ENCODE data around the gene LLCFC1.

LLCFC1 gene

DNA sequence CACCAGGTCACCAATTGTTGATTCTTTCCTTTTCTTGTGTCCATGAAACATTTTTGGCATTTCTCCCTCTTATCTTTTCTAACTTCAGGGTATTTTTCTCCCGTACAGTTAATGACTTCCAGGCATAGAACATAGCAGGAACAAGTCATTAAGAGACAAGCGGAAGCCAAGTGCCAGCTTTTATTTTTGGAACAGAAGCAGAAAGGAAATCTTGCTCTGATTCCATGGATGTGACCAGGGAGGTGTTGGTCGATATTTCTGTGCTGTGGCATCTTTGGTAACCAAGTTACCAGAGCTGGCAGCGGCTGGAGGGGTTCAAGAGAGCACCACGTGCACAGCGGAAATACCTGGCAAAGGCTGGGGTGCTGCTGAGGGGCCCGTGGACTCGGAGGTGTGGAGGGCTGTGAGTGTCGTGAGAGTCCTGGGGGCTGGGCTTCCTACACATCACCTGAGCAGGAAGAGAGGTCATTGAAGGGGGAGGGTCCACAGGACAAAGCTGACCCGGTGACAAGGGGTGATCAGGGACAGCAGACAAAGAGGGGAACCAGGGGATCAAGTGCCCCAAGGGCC lies 1.8 kb downstream of the LLCFC1 start:
- H3K27ac ChIP-seq = no peak overlapping the region
- TF ChIP-seq ZFX (IDR thresholded peaks at IDR 0.05; ENCODE audit: borderline replicate concordance) = no peak
- TF ChIP-seq, protein P1, sequence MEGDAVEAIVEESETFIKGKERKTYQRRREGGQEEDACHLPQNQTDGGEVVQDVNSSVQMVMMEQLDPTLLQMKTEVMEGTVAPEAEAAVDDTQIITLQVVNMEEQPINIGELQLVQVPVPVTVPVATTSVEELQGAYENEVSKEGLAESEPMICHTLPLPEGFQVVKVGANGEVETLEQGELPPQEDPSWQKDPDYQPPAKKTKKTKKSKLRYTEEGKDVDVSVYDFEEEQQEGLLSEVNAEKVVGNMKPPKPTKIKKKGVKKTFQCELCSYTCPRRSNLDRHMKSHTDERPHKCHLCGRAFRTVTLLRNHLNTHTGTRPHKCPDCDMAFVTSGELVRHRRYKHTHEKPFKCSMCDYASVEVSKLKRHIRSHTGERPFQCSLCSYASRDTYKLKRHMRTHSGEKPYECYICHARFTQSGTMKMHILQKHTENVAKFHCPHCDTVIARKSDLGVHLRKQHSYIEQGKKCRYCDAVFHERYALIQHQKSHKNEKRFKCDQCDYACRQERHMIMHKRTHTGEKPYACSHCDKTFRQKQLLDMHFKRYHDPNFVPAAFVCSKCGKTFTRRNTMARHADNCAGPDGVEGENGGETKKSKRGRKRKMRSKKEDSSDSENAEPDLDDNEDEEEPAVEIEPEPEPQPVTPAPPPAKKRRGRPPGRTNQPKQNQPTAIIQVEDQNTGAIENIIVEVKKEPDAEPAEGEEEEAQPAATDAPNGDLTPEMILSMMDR (IDR thresholded peaks at IDR 0.05) = no peak

GRCh38 chr7:142941541-142941940 lies 2.3 kb downstream of the LLCFC1 start:
- TF ChIP-seq, protein P1 (IDR thresholded peaks at IDR 0.05) = no peak
- no peak for TF ChIP-seq ZFX (IDR thresholded peaks at IDR 0.05; ENCODE audit: borderline replicate concordance)
- H3K27ac ChIP-seq = no peak overlapping the region

DNA sequence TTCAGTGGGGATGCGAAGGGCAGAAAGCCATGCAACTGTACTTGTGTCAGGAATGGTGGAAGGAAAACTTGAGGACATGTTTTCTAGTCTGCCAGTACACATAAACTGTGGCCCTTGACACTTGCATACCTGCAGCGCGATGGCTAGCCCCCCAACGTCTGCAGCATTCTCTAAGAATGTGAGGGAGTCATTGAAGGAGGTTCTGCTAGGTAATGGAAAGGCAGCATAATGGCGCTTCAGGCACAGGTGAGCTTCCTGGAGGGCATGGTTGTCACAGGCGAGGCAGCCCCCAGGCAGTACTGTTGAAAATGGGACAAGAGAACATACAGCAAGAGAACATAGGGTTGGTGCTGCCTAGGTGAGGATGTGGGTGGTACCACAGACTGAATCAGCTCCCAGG lies 3.5 kb downstream of the LLCFC1 start:
- H3K27ac ChIP-seq = no peak overlapping the region
- TF ChIP-seq, protein P1 (IDR thresholded peaks at IDR 0.05) = no peak
- TF ChIP-seq ZFX (IDR thresholded peaks at IDR 0.05; ENCODE audit: borderline replicate concordance) = no peak

DNA sequence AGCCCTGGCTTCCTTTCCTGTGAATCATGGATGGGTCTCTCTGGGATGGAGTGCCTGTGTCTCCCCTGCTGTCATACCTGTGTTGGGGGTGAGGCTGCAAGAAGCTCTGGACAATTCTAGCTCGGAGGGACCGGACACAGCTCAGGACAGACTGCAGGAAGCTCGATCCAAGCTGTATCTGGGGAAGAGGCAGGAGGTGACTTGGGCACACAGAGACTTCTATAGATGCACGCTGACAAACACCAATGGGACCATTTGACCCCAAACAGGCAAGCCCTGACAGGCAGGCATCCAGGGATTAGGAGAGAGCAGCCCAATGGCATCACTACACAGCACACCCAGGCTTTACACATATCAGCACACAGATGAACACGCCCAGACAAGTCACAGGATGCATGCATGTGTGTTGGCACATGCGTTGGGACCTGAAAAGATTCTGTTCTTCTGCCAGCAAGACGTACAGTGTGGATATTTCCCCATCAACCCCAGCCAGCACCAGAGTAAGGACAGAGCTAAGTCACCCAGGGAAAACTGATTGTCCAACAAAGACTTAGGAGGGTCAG lies 4.5 kb downstream of the LLCFC1 start:
- TF ChIP-seq, protein P1 (IDR thresholded peaks at IDR 0.05) = no peak
- no peak for TF ChIP-seq ZFX (IDR thresholded peaks at IDR 0.05; ENCODE audit: borderline replicate concordance)
- no peak overlapping the region for H3K27ac ChIP-seq

GRCh38 chr7:142945001-142945400 lies 5.7 kb downstream of the LLCFC1 start:
- no peak overlapping the region for H3K27ac ChIP-seq
- TF ChIP-seq, protein P1 (IDR thresholded peaks at IDR 0.05) = no peak
- TF ChIP-seq ZFX (IDR thresholded peaks at IDR 0.05; ENCODE audit: borderline replicate concordance) = no peak

DNA sequence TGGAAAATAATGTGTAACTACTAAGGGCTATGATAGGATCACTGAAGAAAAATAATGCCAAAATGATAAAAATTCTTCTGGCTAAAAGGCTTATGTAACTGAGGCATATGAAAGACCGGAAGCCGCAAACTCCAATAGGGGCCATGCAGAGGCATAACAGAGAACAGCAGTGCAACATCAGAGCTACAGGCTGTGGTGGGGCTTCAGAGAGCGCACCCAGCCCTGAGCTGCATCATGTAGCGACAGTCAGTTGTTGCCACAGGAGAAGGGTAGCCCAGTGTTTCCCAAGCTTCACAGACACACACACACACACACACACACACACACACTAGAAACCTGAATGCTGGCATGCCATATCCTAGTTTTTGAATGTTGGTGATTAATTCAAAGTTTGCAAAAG lies 9.3 kb downstream of the LLCFC1 start:
- no peak overlapping the region for H3K27ac ChIP-seq
- TF ChIP-seq ZFX (IDR thresholded peaks at IDR 0.05; ENCODE audit: borderline replicate concordance) = no peak
- TF ChIP-seq, protein P1 (IDR thresholded peaks at IDR 0.05) = no peak

- H3K27ac ChIP-seq = no peak overlapping the region
- TF ChIP-seq ZFX (IDR thresholded peaks at IDR 0.05; ENCODE audit: borderline replicate concordance) = no peak
- TF ChIP-seq, protein P1 (IDR thresholded peaks at IDR 0.05) = no peak
Observed at GRCh38 chr7:142950235-142950634, 11.0 kb downstream of the LLCFC1 start.
